Loucy (cell line): ENCODE data around the gene MICU1.

Experiments used
- H2AFZ ChIP-seq: fragments of 200-600 bp; sonication (generic); 2 replicates; pipeline ENCODE4 v1.6.0; 2016; ENCODE audit warnings: antibody characterized with exemption, mild to moderate bottlenecking, low read length, moderate library complexity
- H3F3A ChIP-seq: fragments of 200-600 bp; 2 replicates; pipeline ENCODE4 v1.6.0; 2016; ENCODE audit warnings: antibody characterized with exemption, low read depth, mild to moderate bottlenecking
- H3K27me3 ChIP-seq: fragments of 200-600 bp; sonication (generic); 2 replicates; pipeline ENCODE4 v1.6.1; 2014; ENCODE audit warnings: low read length, mild to moderate bottlenecking; ENCODE audit not compliant: insufficient read depth, poor library complexity, severe bottlenecking
- H3K36me3 ChIP-seq: fragments of 200-600 bp; sonication (generic); 2 replicates; pipeline ENCODE4 v1.6.1; 2016; ENCODE audit warnings: low read length; ENCODE audit not compliant: insufficient read depth
- H3K4me1 ChIP-seq: fragments of 200-600 bp; sonication (generic); 2 replicates; pipeline ENCODE4 v1.5.1; 2014; ENCODE audit warnings: low read length, mild to moderate bottlenecking; ENCODE audit not compliant: insufficient read depth, poor library complexity, severe bottlenecking
- H3K4me2 ChIP-seq: fragments of 200-600 bp; sonication (generic); 2 replicates; pipeline ENCODE4 v1.6.0; 2014; ENCODE audit warnings: antibody characterized with exemption, low read length, low read depth, mild to moderate bottlenecking; ENCODE audit not compliant: poor library complexity, severe bottlenecking
- H3K4me3 ChIP-seq: fragments of 200-600 bp; sonication (generic); 2 replicates; pipeline ENCODE4 v1.5.1; 2014; ENCODE audit warnings: low read length, mild to moderate bottlenecking, mixed read lengths; ENCODE audit not compliant: poor library complexity, severe bottlenecking
- H3K79me2 ChIP-seq: fragments of 200-600 bp; sonication (generic); 2 replicates; pipeline ENCODE4 v1.6.1; 2014; ENCODE audit warnings: low read length; ENCODE audit not compliant: insufficient read depth
- H3K9ac ChIP-seq: fragments of 200-600 bp; sonication (generic); 2 replicates; pipeline ENCODE4 v1.6.0; 2014; ENCODE audit warnings: mild to moderate bottlenecking, low read depth, low read length, moderate library complexity; ENCODE audit not compliant: poor library complexity, severe bottlenecking
- H3K9me2 ChIP-seq: fragments of 200-600 bp; sonication (generic); replicated peaks from 2 replicates; pipeline ENCODE4 v1.6.1; 2016; ENCODE audit warnings: low read depth, low read length, mixed read lengths
- H3K9me3 ChIP-seq: fragments of 200-600 bp; sonication (generic); 2 replicates; pipeline ENCODE4 v1.6.1; 2014; ENCODE audit warnings: mild to moderate bottlenecking, antibody characterized with exemption, low read length, low read depth; ENCODE audit not compliant: insufficient read depth
- H4K20me1 ChIP-seq: fragments of 200-600 bp; sonication (generic); 2 replicates; pipeline ENCODE4 v1.6.0; 2014; ENCODE audit warnings: antibody characterized with exemption, low read length, mild to moderate bottlenecking; ENCODE audit not compliant: insufficient read depth, poor library complexity, severe bottlenecking
- CTCF ChIP-seq: fragments of 200-600 bp; sonication (generic); conservative IDR thresholded peaks from 2 replicates; pipeline ENCODE4 v1.5.1; 2014; ENCODE audit warnings: mild to moderate bottlenecking, antibody characterized with exemption, low read length
- EZH2phosphoT487 ChIP-seq: fragments of 200-600 bp; IDR thresholded peaks from 2 replicates; pipeline ENCODE4 v1.6.1; 2018; ENCODE audit warnings: antibody characterized with exemption, mild to moderate bottlenecking, moderate library complexity, borderline replicate concordance

MICU1 gene

GRCh38 chr10:72331575-72332422 lies 294.1 kb downstream of the MICU1 start:
- H3K4me1 ChIP-seq: peaks cover 86% of the 10 kb centered on the region
- H3K27me3 ChIP-seq: no peaks in the 10 kb centered on the region

GRCh38 chr10:72330069-72330426 lies 295.8 kb downstream of the MICU1 start:
- H3K9me3 ChIP-seq: no peaks in the 10 kb centered on the region
- no peaks in the 10 kb centered on the region for H4K20me1 ChIP-seq
- H3K9me2 ChIP-seq: no peaks in the 10 kb centered on the region
- H2AFZ ChIP-seq: no peak overlapping the region
- peaks cover 52% of the 10 kb centered on the region for H3K79me2 ChIP-seq
- no peaks in the 10 kb centered on the region for H3K36me3 ChIP-seq
- TF ChIP-seq EZH2phosphoT487: no peak
- TF ChIP-seq CTCF: no peak
- H3K9ac ChIP-seq: peak overlapping the region; percentile 81
- H3K4me1 ChIP-seq: peaks cover 70% of the 10 kb centered on the region
- H3K4me2 ChIP-seq: peak overlapping the region; percentile 82
- H3K27me3 ChIP-seq: no peaks in the 10 kb centered on the region
- peak overlapping the region; percentile 75 for H3K4me3 ChIP-seq
- H3F3A ChIP-seq: peaks cover 8% of the 10 kb centered on the region; the same call in 1 of the 2 replicates

More at GRCh38 chr10:72331575-72332422, 294.1 kb downstream of the MICU1 start:
- Histone ChIP-seq H3F3A (peaks cover 12% of the 10 kb centered on the region; the same call in 1 of the 2 replicates), H3K9me3 (no peaks in the 10 kb centered on the region), H3K36me3 (no peaks in the 10 kb centered on the region), H2AFZ (no peak overlapping the region), H3K9ac (peak overlapping the region; percentile 99), H3K4me2 (peak overlapping the region; percentile 97), H3K9me2 (no peaks in the 10 kb centered on the region), H3K4me3 (peak overlapping the region; percentile 74), H4K20me1 (peaks cover 2% of the 10 kb centered on the region), H3K79me2 (peaks cover 58% of the 10 kb centered on the region)
- TF ChIP-seq EZH2phosphoT487 (no peak), CTCF (no peak)

- Histone ChIP-seq H3K4me2 (peak overlapping the region; percentile 82), H3K9me3 (no peaks in the 10 kb centered on the region), H3K36me3 (no peaks in the 10 kb centered on the region), H2AFZ (no peak overlapping the region), H3K79me2 (peaks cover 52% of the 10 kb centered on the region), H3K27me3 (no peaks in the 10 kb centered on the region), H3K4me3 (peak overlapping the region; percentile 75), H3F3A (peaks cover 8% of the 10 kb centered on the region; the same call in 1 of the 2 replicates), H3K9me2 (no peaks in the 10 kb centered on the region), H3K4me1 (peaks cover 68% of the 10 kb centered on the region), H3K9ac (peak overlapping the region; percentile 81), H4K20me1 (no peaks in the 10 kb centered on the region)
- TF ChIP-seq EZH2phosphoT487 (no peak), CTCF (no peak)
Measured at GRCh38 chr10:72329290-72330068, 296.4 kb downstream of the MICU1 start.
